GM19324 (cell line): ENCODE results near the gene TCOF1.
A peak's percentile ranks its signal among the peaks of the same experiment; 100 is the strongest.

ENCODE experiments used
- ATAC-seq: cut with Tn5 transposase; IDR thresholded peaks from one replicate; pipeline ENCODE4 v1.9.1; 2021; ENCODE audit warnings: mild to moderate bottlenecking, moderate library complexity; ENCODE audit not compliant: unreplicated experiment, low FRiP score

The TCOF1 gene

GRCh38 chr5:150349681-150350275 is 7.7 kb upstream of the TCOF1 start:
- ATAC-seq = no peak

- peak; percentile 85 for ATAC-seq
These were observed 6.8 kb upstream of the TCOF1 start for GRCh38 chr5:150350524-150351344.

- no peak for ATAC-seq
These were observed 5.1 kb upstream of the TCOF1 start for GRCh38 chr5:150352244-150353031.

- no peak for ATAC-seq
These were observed 4.3 kb upstream of the TCOF1 start for GRCh38 chr5:150353032-150353675.

GRCh38 chr5:150355791-150356190 is 1.7 kb upstream of the TCOF1 start:
- no peak for ATAC-seq

- ATAC-seq = no peak
These were observed 762 bp upstream of the TCOF1 start for GRCh38 chr5:150356575-150357294.

- ATAC-seq = no peak
These were observed 981 bp downstream of the TCOF1 start for GRCh38 chr5:150358261-150359095.

GRCh38 chr5:150361301-150361700 is 3.8 kb downstream of the TCOF1 start:
- no peak for ATAC-seq

- ATAC-seq = no peak
These were observed 5.7 kb downstream of the TCOF1 start for GRCh38 chr5:150363185-150363584.

- no peak for ATAC-seq
These were observed 6.5 kb downstream of the TCOF1 start for GRCh38 chr5:150364004-150364403.

- no peak for ATAC-seq
These were observed 11.0 kb downstream of the TCOF1 start for GRCh38 chr5:150368526-150368925.

GRCh38 chr5:150372639-150373038 is 15.1 kb downstream of the TCOF1 start:
- ATAC-seq = no peak

- no peak for ATAC-seq
These were observed 17.2 kb downstream of the TCOF1 start for GRCh38 chr5:150374651-150375050.

- no peak for ATAC-seq
These were observed 19.6 kb downstream of the TCOF1 start for GRCh38 chr5:150376799-150377771.

- ATAC-seq = no peak
These were observed 20.6 kb downstream of the TCOF1 start for GRCh38 chr5:150377964-150378694.

GRCh38 chr5:150384701-150385100 is 27.2 kb downstream of the TCOF1 start:
- no peak for ATAC-seq

GRCh38 chr5:150386024-150386855 is 28.7 kb downstream of the TCOF1 start:
- ATAC-seq = no peak
